Right lobe of liver (tissue), 4 donors: Measurements from ENCODE around the gene ATRX.

ENCODE experiments used
- CTCF ChIP-seq, 4 donors: fragments of 200-600 bp in 3 of 4; fragments of 450-650 bp in 1 of 4; IDR thresholded peaks; one replicate each; pipeline versions ENCODE4 v1.5.1 to v1.8.0; 2016 to 2022; ENCODE audit warnings: antibody characterized with exemption in 4 of 4, mild to moderate bottlenecking in 2 of 4
- POLR2A ChIP-seq: fragments of 450-650 bp; IDR thresholded peaks from one replicate; pipeline ENCODE4 v1.6.1; 2017; ENCODE audit warnings: antibody characterized with exemption, mild to moderate bottlenecking
- donor health status: DM: no; HTN: no; CAD: no.
- donor health status: DM: no; HTN: no; CAD: no.
- donor health status: DM: no; HTN: yes; CAD: no.

DNA sequence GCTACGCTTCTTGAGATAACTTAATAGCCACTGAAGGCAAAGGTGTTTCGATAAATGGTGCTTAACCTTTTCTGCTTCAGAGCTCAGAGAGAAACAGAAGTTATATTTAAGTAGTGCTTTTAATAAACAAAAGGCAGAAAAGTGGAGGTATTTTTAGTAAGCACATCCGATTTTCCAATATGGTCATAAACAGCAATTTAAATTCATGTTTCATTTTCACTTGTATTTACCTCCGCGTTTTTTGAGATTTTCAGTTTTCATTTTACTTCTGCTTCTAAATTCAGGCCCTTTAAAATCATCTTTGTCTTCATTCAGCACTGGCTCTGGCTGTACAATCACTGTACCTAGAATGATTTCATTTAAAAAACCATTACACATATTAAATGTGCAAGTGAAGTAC lies 92.4 kb downstream of the ATRX start:
- TF ChIP-seq CTCF (IDR thresholded peaks at IDR 0.05) (no peak), POLR2A (no peak)
